ENCODE results near the gene CHM.

CHM gene

GRCh38 chrX:85865324-85865723, 182.0 kb downstream of the CHM start:
- Mint-ChIP-seq H3K27me3 (no peaks in the 10 kb centered on the region), H3K4me3 (no peak overlapping the region), H3K9me3 (no peaks in the 10 kb centered on the region), H3K4me1 (no peaks in the 10 kb centered on the region), H3K36me3 (ENCODE audit: insufficient read depth) (peaks cover 6% of the 10 kb centered on the region), H3K27ac (ENCODE audit: low read depth) (no peak overlapping the region)
- DNase-seq (ENCODE audit: low spot score in 2 of 2) (no peak), ATAC-seq (replicated peaks; ENCODE audit: extremely low read depth, poor library complexity, severe bottlenecking) (no peak)

- DNase-seq (ENCODE audit: low spot score in 2 of 2) (no peak), ATAC-seq (replicated peaks; ENCODE audit: extremely low read depth, poor library complexity, severe bottlenecking) (no peak)
- no peaks in the 10 kb centered on the region for H3K4me1 Mint-ChIP-seq
- no peak overlapping the region for H3K27ac Mint-ChIP-seq (ENCODE audit: low read depth)
- H3K4me3 Mint-ChIP-seq = no peak overlapping the region
- peaks cover 4% of the 10 kb centered on the region for H3K36me3 Mint-ChIP-seq (ENCODE audit: insufficient read depth)
- no peaks in the 10 kb centered on the region for H3K27me3 Mint-ChIP-seq
- H3K9me3 Mint-ChIP-seq = no peaks in the 10 kb centered on the region
Observed at GRCh38 chrX:85859426-85859825, 187.9 kb downstream of the CHM start.

- ATAC-seq (replicated peaks; ENCODE audit: extremely low read depth, poor library complexity, severe bottlenecking) (no peak), DNase-seq (ENCODE audit: low spot score in 2 of 2) (no peak)
- Mint-ChIP-seq H3K36me3 (ENCODE audit: insufficient read depth) (peaks cover 2% of the 10 kb centered on the region), H3K27ac (ENCODE audit: low read depth) (no peak overlapping the region), H3K4me1 (no peaks in the 10 kb centered on the region), H3K27me3 (no peaks in the 10 kb centered on the region), H3K4me3 (no peak overlapping the region), H3K9me3 (no peaks in the 10 kb centered on the region)
Observed at GRCh38 chrX:85851418-85851817, 195.9 kb downstream of the CHM start.

- ATAC-seq (replicated peaks; ENCODE audit: extremely low read depth, poor library complexity, severe bottlenecking) = no peak
- H3K36me3 Mint-ChIP-seq (ENCODE audit: insufficient read depth) = peaks cover 2% of the 10 kb centered on the region
- no peaks in the 10 kb centered on the region for H3K9me3 Mint-ChIP-seq
- no peaks in the 10 kb centered on the region for H3K4me1 Mint-ChIP-seq
- DNase-seq (ENCODE audit: low spot score in 2 of 2) = no peak
- no peak overlapping the region for H3K27ac Mint-ChIP-seq (ENCODE audit: low read depth)
- H3K27me3 Mint-ChIP-seq = no peaks in the 10 kb centered on the region
- H3K4me3 Mint-ChIP-seq = no peak overlapping the region
Observed at GRCh38 chrX:85836868-85837267, 210.5 kb downstream of the CHM start.

- no peak for DNase-seq (ENCODE audit: low spot score in 2 of 2)
- H3K27me3 Mint-ChIP-seq = no peaks in the 10 kb centered on the region
- H3K9me3 Mint-ChIP-seq = no peaks in the 10 kb centered on the region
- no peak for ATAC-seq (replicated peaks; ENCODE audit: extremely low read depth, poor library complexity, severe bottlenecking)
- H3K36me3 Mint-ChIP-seq (ENCODE audit: insufficient read depth) = no peaks in the 10 kb centered on the region
- no peak overlapping the region for H3K27ac Mint-ChIP-seq (ENCODE audit: low read depth)
- no peaks in the 10 kb centered on the region for H3K4me1 Mint-ChIP-seq
- no peak overlapping the region for H3K4me3 Mint-ChIP-seq
Observed at GRCh38 chrX:85828771-85829170, 218.6 kb downstream of the CHM start.

GRCh38 chrX:85815203-85815751, 232.1 kb downstream of the CHM start:
- no peak overlapping the region for H3K4me3 Mint-ChIP-seq

More at GRCh38 chrX:85815203-85815751, 232.1 kb downstream of the CHM start:
- Mint-ChIP-seq H3K27me3 (no peaks in the 10 kb centered on the region), H3K36me3 (ENCODE audit: insufficient read depth) (peaks cover 2% of the 10 kb centered on the region), H3K9me3 (peaks cover 9% of the 10 kb centered on the region), H3K4me1 (no peaks in the 10 kb centered on the region), H3K27ac (ENCODE audit: low read depth) (no peak overlapping the region)
- DNase-seq (ENCODE audit: low spot score in 2 of 2) (no peak), ATAC-seq (replicated peaks; ENCODE audit: extremely low read depth, poor library complexity, severe bottlenecking) (no peak)
